CD1c-positive myeloid dendritic cell (primary cell): Measurements from ENCODE around the gene UNC13A.

Experiments
- DNase-seq: peaks from one replicate; pipeline ENCODE4 v3.0.0-alpha.2; 2016; ENCODE audit errors: extremely low spot score

The UNC13A gene

GRCh38 chr19:17687857-17688784 lies at the start of gene UNC13A:
TSS of gene UNC13A (minus strand) at chr19:17688354. CDS start at chr19:17688199, 155 bp downstream.
- peak; percentile 64 for DNase-seq

- DNase-seq: no peak
Measured at GRCh38 chr19:17737690-17738153, 49.6 kb upstream of the UNC13A start.

GRCh38 chr19:17735410-17735809 lies 47.3 kb upstream of the UNC13A start:
- no peak for DNase-seq

GRCh38 chr19:17734146-17734545 lies 46.0 kb upstream of the UNC13A start:
- no peak for DNase-seq

GRCh38 chr19:17733127-17733526 lies 45.0 kb upstream of the UNC13A start:
- DNase-seq: no peak

- DNase-seq: no peak
Measured at GRCh38 chr19:17727843-17728242, 39.7 kb upstream of the UNC13A start.

GRCh38 chr19:17726964-17727773 lies 39.0 kb upstream of the UNC13A start:
- DNase-seq: no peak

- no peak for DNase-seq
Measured at GRCh38 chr19:17726136-17726741, 38.1 kb upstream of the UNC13A start.

GRCh38 chr19:17725422-17726078 lies 37.4 kb upstream of the UNC13A start:
- no peak for DNase-seq

GRCh38 chr19:17724655-17725054 lies 36.5 kb upstream of the UNC13A start:
- no peak for DNase-seq

GRCh38 chr19:17722655-17723240 lies 34.6 kb upstream of the UNC13A start:
- DNase-seq: no peak

GRCh38 chr19:17721821-17722220 lies 33.7 kb upstream of the UNC13A start:
- DNase-seq: peak; percentile 95

GRCh38 chr19:17721111-17721628 lies 33.0 kb upstream of the UNC13A start:
- DNase-seq: peak; percentile 59

GRCh38 chr19:17720440-17720839 lies 32.3 kb upstream of the UNC13A start:
- DNase-seq: peak; percentile 32

GRCh38 chr19:17719730-17720400 lies 31.7 kb upstream of the UNC13A start:
- DNase-seq: peak; percentile 6

- peak; percentile 60 for DNase-seq
Measured at GRCh38 chr19:17718947-17719711, 31.0 kb upstream of the UNC13A start, which contains the start of gene MAP1S. TSS of gene MAP1S (plus strand) at chr19:17719480. CDS start at chr19:17719503, 23 bp downstream.

GRCh38 chr19:17718550-17718946 lies 30.4 kb upstream of the UNC13A start:
- DNase-seq: peak; percentile 61

- no peak for DNase-seq
Measured at GRCh38 chr19:17716309-17716929, 28.3 kb upstream of the UNC13A start.

- no peak for DNase-seq
Measured at GRCh38 chr19:17711851-17712250, 23.7 kb upstream of the UNC13A start.
